Embryonic facial prominence (tissue), 1 donor: ENCODE measurements around the gene YLPM1.
A peak's percentile ranks its signal among the peaks of the same experiment; 100 is the strongest.
"Not testable (repeated sequence)": the region's sequence is repeated elsewhere in the genome, so short reads cannot be mapped to it uniquely, and the experiment has no call there.

Experiments
- DNase-seq: peaks from one replicate; pipeline ENCODE4 v3.0.0-alpha.2; 2016; ENCODE audit errors: extremely low spot score

The YLPM1 gene

GRCh38 chr14:74762917-74763802 is at the start of gene YLPM1:
YLPM1 (plus strand) TSS chr14:74763316; CDS start chr14:74763490, 174 bp downstream.
- peak; percentile 98 for DNase-seq

GRCh38 chr14:74713395-74713735 is 49.8 kb upstream of the YLPM1 start:
- no peak for DNase-seq

GRCh38 chr14:74720526-74720925 is 42.6 kb upstream of the YLPM1 start:
- DNase-seq = no peak

GRCh38 chr14:74723134-74723533 is 40.0 kb upstream of the YLPM1 start:
- no peak for DNase-seq

- no peak for DNase-seq
Measured at GRCh38 chr14:74732387-74732786, 30.7 kb upstream of the YLPM1 start.

GRCh38 chr14:74733221-74733620 is 29.9 kb upstream of the YLPM1 start:
- no peak for DNase-seq

GRCh38 chr14:74735125-74735524 is 28.0 kb upstream of the YLPM1 start:
- no peak for DNase-seq

- DNase-seq = no peak
Measured at GRCh38 chr14:74737753-74738325, 25.3 kb upstream of the YLPM1 start.

- DNase-seq = no peak
Measured at GRCh38 chr14:74739293-74740030, 23.7 kb upstream of the YLPM1 start.

- DNase-seq = no peak
Measured at GRCh38 chr14:74747237-74747636, 15.9 kb upstream of the YLPM1 start.

- no peak for DNase-seq
Measured at GRCh38 chr14:74754157-74754556, 9.0 kb upstream of the YLPM1 start.

GRCh38 chr14:74754899-74755298 is 8.2 kb upstream of the YLPM1 start:
- DNase-seq = no peak

GRCh38 chr14:74756326-74756725 is 6.8 kb upstream of the YLPM1 start:
- DNase-seq = no peak

- DNase-seq = not testable (repeated sequence)
Measured at GRCh38 chr14:74758505-74758904, 4.6 kb upstream of the YLPM1 start.

GRCh38 chr14:74763803-74764531 is 851 bp downstream of the YLPM1 start:
- no peak for DNase-seq

GRCh38 chr14:74765721-74766120 is 2.6 kb downstream of the YLPM1 start:
- DNase-seq = no peak

- DNase-seq = no peak
Measured at GRCh38 chr14:74771399-74771798, 8.3 kb downstream of the YLPM1 start.

GRCh38 chr14:74784634-74785033 is 21.5 kb downstream of the YLPM1 start:
- no peak for DNase-seq

GRCh38 chr14:74785056-74785613 is 22.0 kb downstream of the YLPM1 start:
- DNase-seq = no peak

- no peak for DNase-seq
Measured at GRCh38 chr14:74786796-74787315, 23.7 kb downstream of the YLPM1 start.

GRCh38 chr14:74792249-74793039 is 29.3 kb downstream of the YLPM1 start:
- no peak for DNase-seq
